Natural killer cell (primary cell): ENCODE data around the gene SNAP47. TPM values are rescaled to one million over a fixed set of nuclear protein-coding genes. Genes with fewer than 3 reads are reported as not detected.

ENCODE experiments used
- ATAC-seq, 3 donors: fragments of 150-1000 bp in 2 of 3; fragments of 200-7000 bp in 1 of 3; cut with Tn5 transposase; 1 replicate in 1 of 3; 2 replicates in 2 of 3; pipeline ENCODE4 v1.10.0; 2021; ENCODE audit warnings: mild to moderate bottlenecking in 2 of 3, moderate library complexity in 2 of 3
- DNase-seq, 2 donors: peaks; one replicate each; pipeline versions ENCODE4 v3.0.0 to v3.0.0-alpha.2; 2013 to 2021; ENCODE audit warnings: mixed read lengths in 1 of 2
- H3K27ac ChIP-seq: one replicate; pipeline ENCODE4 v1.5.1; 2013; ENCODE audit warnings: mild to moderate bottlenecking, low read length
- H3K27me3 ChIP-seq: one replicate; pipeline ENCODE4 v1.6.1; 2013; ENCODE audit warnings: low read length; ENCODE audit not compliant: control insufficient read depth, insufficient read depth
- H3K36me3 ChIP-seq: one replicate; pipeline ENCODE4 v1.6.1; 2013; ENCODE audit warnings: low read length; ENCODE audit not compliant: control insufficient read depth, insufficient read depth
- H3K4me1 ChIP-seq: one replicate; pipeline ENCODE4 v1.6.1; 2013; ENCODE audit warnings: low read length; ENCODE audit not compliant: control insufficient read depth, insufficient read depth
- H3K4me3 ChIP-seq: one replicate; pipeline ENCODE4 v1.5.1; 2013; ENCODE audit warnings: low read length
- H3K9me3 ChIP-seq: one replicate; pipeline ENCODE4 v1.6.1; 2013; ENCODE audit warnings: low read length; ENCODE audit not compliant: control insufficient read depth, insufficient read depth
- H3K27ac Mint-ChIP-seq, 2 donors: one replicate each; pipeline ENCODE4 v1.8.0; 2022; ENCODE audit warnings: mild to moderate bottlenecking in 2 of 2, mixed read lengths in 2 of 2, moderate library complexity in 1 of 2
- H3K27me3 Mint-ChIP-seq, 2 donors: one replicate each; pipeline ENCODE4 v1.8.0; 2022; ENCODE audit warnings: low read depth in 2 of 2, mixed read lengths in 2 of 2
- H3K36me3 Mint-ChIP-seq: one replicate; pipeline ENCODE4 v1.8.0; 2022; ENCODE audit warnings: mixed read lengths
- H3K4me1 Mint-ChIP-seq, 2 donors: one replicate each; pipeline ENCODE4 v1.8.0; 2022; ENCODE audit warnings: mixed read lengths in 2 of 2
- H3K4me3 Mint-ChIP-seq: one replicate; pipeline ENCODE4 v1.8.0; 2022; ENCODE audit warnings: mild to moderate bottlenecking, moderate library complexity, mixed read lengths
- H3K9me3 Mint-ChIP-seq, 2 donors: one replicate each; pipeline ENCODE4 v1.8.0; 2022; ENCODE audit warnings: mixed read lengths in 2 of 2
- WGBS: methylation state at CpG from one replicate; pipeline ENCODE4 v1.1.7; 2013; ENCODE audit warnings: missing lambda C conversion rate; ENCODE audit not compliant: insufficient coverage; 5-methylcytosine and 5-hydroxymethylcytosine counted together
- intact Hi-C: fragments of 100-400 bp; cut with micrococcal nuclease; formaldehyde crosslinking; loops from one replicate; pipeline ENCODE4 v1.14.2; 2022
- total RNA-seq, 4 donors: library from RNA; stranded (reverse); fragments of 120-200 nt in 1 of 4; gene quantifications; one replicate each; pipeline versions ENCODE4 v1.2.3 to v1.2.4, GENCODE V29; 2013 to 2022
- TF ChIP-seq, protein P1 (sequence below): fragments of 200-600 bp; IDR thresholded peaks from one replicate; pipeline ENCODE4 v1.8.0; 2022; ENCODE audit warnings: antibody characterized with exemption

SNAP47 gene
- total RNA-seq, 3 donors from 2014 or later (not counting 1 experiment from before 2014, with no cell fraction given) = 19.0 to 24.2 (median 23.1) TPM

DNA sequence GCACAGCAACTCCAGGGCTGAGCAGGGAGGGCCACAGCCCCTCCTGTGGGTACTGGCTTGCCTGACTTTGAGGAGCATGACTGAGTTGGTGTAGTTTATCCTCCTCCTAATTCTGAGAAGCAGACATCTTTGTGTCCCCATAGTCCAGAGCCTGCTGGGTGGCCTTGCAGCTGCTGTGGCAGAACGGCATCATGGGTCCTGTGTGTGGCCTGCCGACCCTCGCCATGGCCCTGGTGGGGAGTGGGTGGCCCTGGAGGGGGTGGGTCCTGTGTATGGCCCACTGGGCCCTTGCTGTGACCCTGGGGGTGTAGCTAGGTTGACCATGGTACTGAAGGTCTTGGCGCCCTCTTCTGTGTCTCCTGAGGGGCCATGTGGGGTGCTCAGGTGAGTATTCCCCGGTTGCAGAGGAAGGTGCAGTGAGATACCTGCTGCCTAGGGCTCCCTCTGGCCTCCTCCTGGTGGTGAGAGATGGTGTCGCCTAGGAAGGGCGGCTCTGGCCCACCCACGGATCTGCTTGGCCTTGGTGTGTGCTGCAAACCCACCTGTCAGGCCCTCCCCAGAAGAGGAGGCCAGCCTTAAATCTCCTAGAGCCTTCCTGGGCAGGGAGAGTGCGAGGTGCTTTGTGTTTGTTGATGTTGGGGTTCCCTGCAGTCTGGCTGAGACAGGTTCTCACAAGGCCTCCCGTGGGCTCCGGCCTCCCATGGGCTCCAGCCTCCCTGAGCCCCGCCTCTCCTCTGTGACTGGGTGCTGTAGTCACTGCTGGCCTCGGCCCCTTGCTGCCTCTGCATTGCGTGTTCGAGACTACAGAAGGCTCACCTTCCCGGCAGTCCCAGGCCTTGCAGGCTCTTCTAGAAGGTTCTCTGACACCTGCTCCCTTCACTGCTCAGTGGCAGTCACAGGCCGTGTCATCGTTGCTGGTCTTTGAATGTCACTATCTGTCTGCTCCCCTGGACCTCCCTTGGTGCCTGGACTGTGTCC, 7.8 kb downstream of the SNAP47 start:
- Mint-ChIP-seq H3K4me3 (no peak overlapping the region), H3K9me3 (no peaks in the 10 kb centered on the region), H3K27me3 (no peaks in the 10 kb centered on the region), H3K27ac (no peak overlapping the region), H3K4me1 (peaks cover 30 to 38% of the 10 kb centered on the region in 2 donors), H3K36me3 (no peaks in the 10 kb centered on the region)
- intact Hi-C loops = no loop called here
- TF ChIP-seq, protein P1, sequence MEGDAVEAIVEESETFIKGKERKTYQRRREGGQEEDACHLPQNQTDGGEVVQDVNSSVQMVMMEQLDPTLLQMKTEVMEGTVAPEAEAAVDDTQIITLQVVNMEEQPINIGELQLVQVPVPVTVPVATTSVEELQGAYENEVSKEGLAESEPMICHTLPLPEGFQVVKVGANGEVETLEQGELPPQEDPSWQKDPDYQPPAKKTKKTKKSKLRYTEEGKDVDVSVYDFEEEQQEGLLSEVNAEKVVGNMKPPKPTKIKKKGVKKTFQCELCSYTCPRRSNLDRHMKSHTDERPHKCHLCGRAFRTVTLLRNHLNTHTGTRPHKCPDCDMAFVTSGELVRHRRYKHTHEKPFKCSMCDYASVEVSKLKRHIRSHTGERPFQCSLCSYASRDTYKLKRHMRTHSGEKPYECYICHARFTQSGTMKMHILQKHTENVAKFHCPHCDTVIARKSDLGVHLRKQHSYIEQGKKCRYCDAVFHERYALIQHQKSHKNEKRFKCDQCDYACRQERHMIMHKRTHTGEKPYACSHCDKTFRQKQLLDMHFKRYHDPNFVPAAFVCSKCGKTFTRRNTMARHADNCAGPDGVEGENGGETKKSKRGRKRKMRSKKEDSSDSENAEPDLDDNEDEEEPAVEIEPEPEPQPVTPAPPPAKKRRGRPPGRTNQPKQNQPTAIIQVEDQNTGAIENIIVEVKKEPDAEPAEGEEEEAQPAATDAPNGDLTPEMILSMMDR = no peak
- WGBS = 96% methylated on average over 18 of the region's 18 CpGs
- DNase-seq = no peak
- Histone ChIP-seq H3K27me3 (no peaks in the 10 kb centered on the region), H3K9me3 (no peaks in the 10 kb centered on the region), H3K27ac (no peak overlapping the region), H3K36me3 (no peaks in the 10 kb centered on the region), H3K4me3 (no peak overlapping the region), H3K4me1 (no peaks in the 10 kb centered on the region)
- no peak for ATAC-seq

DNA sequence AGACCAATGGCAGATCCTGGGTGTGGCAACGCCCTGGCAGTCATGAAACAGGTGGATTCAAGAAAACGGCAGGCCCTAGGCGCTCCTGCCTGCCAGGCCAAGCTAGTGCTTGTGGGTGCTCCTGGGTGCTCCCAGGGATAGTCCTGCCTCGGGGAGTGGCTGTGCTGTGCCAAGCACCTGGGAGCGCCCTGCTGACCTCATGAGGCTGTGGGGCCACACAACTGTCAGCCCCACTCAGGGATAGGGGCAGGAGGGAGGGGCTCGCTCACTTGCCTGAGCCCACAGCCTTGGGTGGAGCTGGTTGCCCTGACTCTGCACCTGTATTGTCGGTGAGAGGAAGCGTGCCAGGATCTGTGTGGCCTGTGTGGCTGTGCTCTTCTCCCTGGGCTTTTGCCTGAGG, 9.4 kb downstream of the SNAP47 start:
- DNase-seq (no peak), ATAC-seq (no peak)
- Histone ChIP-seq H3K27me3 (no peaks in the 10 kb centered on the region), H3K36me3 (peaks cover 5% of the 10 kb centered on the region), H3K4me3 (no peak overlapping the region), H3K27ac (no peak overlapping the region), H3K4me1 (peaks cover 5% of the 10 kb centered on the region), H3K9me3 (no peaks in the 10 kb centered on the region)
- Mint-ChIP-seq H3K27ac (no peak overlapping the region), H3K9me3 (no peaks in the 10 kb centered on the region), H3K4me3 (no peak overlapping the region), H3K36me3 (no peaks in the 10 kb centered on the region), H3K4me1 (peaks cover 34 to 48% of the 10 kb centered on the region in 2 donors), H3K27me3 (no peaks in the 10 kb centered on the region)
- WGBS = 71% methylated on average over 8 of the region's 8 CpGs
- TF ChIP-seq, protein P1 = no peak
- intact Hi-C loops = no loop called here

DNA sequence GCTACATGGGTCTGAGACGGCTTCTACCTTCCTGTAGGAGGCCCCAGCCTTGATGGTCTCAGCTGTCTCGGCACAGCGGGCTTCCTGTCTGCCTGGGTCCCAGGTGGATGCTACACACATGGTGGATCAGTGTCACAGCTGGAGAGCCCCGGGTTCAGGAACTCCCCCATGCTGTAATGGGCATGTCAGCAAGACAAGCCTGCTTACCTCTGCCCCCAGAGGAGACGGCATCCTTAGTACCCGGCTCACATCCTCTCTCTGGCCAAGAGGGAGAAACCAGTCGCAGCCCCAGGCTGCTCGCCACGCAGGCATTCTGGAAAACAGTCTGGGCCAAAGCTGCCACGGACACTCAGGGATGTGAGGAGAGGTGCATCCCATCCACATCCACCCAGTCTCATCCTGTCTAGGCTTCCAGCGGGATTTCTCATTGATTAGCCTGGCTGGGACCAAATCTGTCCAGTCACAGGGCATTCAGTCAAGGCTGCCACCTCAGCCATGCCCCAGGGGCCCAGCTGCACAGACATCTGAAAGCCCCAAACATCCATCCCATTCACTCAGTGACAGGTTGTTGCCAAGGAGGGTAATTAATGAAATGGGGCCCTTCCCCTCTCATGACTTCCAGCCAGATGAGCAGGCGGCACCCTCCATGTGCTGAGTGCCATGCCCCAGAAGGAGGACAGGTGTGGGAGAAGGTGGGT, 10.5 kb downstream of the SNAP47 start:
- peaks cover 5% of the 10 kb centered on the region for H3K4me1 ChIP-seq
- H3K4me3 Mint-ChIP-seq = no peak overlapping the region
- no peaks in the 10 kb centered on the region for H3K27me3 ChIP-seq
- no peak for DNase-seq
- no peak overlapping the region for H3K27ac ChIP-seq
- TF ChIP-seq, protein P1 = no peak
- no peaks in the 10 kb centered on the region for H3K27me3 Mint-ChIP-seq
- H3K36me3 Mint-ChIP-seq = no peaks in the 10 kb centered on the region
- H3K9me3 ChIP-seq = no peaks in the 10 kb centered on the region
- H3K9me3 Mint-ChIP-seq = no peaks in the 10 kb centered on the region
- 95% methylated on average over 12 of the region's 12 CpGs for WGBS
- intact Hi-C loops = no loop called here
- peaks cover 23 to 40% of the 10 kb centered on the region in 2 donors for H3K4me1 Mint-ChIP-seq
- H3K27ac Mint-ChIP-seq = no peak overlapping the region
- no peak for ATAC-seq
- H3K4me3 ChIP-seq = no peak overlapping the region
- H3K36me3 ChIP-seq = peaks cover 13% of the 10 kb centered on the region
